GM23338 (cell line): ENCODE measurements around the gene LARGE1. TPM values are rescaled to one million over a fixed set of nuclear protein-coding genes. Genes with fewer than 3 reads are reported as not detected.

Experiments
- ATAC-seq: fragments of 200-7000 bp; cut with Tn5 transposase; 3 replicates; pipeline ENCODE4 v1.9.1; 2020
- DNase-seq: peaks from one replicate; pipeline ENCODE4 v3.0.0-alpha.2; 2015; ENCODE audit warnings: low spot score
- H2AFZ ChIP-seq: fragments of 200-600 bp; sonication (generic); 2 replicates; pipeline ENCODE4 v1.8.0; 2016; ENCODE audit warnings: antibody characterized with exemption, mild to moderate bottlenecking, moderate library complexity
- H3F3A ChIP-seq: fragments of 200-600 bp; sonication (generic); replicated peaks from 2 replicates; pipeline ENCODE4 v1.8.0; 2017; ENCODE audit warnings: antibody characterized with exemption, mixed run types, low read depth
- H3K27ac ChIP-seq: fragments of 200-600 bp; sonication (generic); 2 replicates; pipeline ENCODE4 v1.6.1; 2016; ENCODE audit warnings: low read depth
- H3K27me3 ChIP-seq: fragments of 200-600 bp; sonication (generic); 2 replicates; pipeline ENCODE4 v1.8.0; 2016; ENCODE audit warnings: mild to moderate bottlenecking, mixed run types, moderate library complexity; ENCODE audit not compliant: insufficient read depth
- H3K36me3 ChIP-seq: fragments of 200-600 bp; sonication (generic); 2 replicates; pipeline ENCODE4 v1.8.0; 2016; ENCODE audit warnings: mild to moderate bottlenecking; ENCODE audit not compliant: insufficient read depth
- H3K4me1 ChIP-seq: fragments of 200-600 bp; sonication (generic); 2 replicates; pipeline ENCODE4 v1.8.0; 2016; ENCODE audit warnings: mild to moderate bottlenecking, moderate library complexity; ENCODE audit not compliant: insufficient read depth
- H3K4me2 ChIP-seq: fragments of 200-600 bp; sonication (generic); 2 replicates; pipeline ENCODE4 v1.7.1; 2017; ENCODE audit warnings: mixed run types
- H3K4me3 ChIP-seq: fragments of 200-600 bp; sonication (generic); 2 replicates; pipeline ENCODE4 v1.6.1; 2016; ENCODE audit warnings: mixed run types
- H3K79me2 ChIP-seq: fragments of 200-600 bp; sonication (generic); replicated peaks from 2 replicates; pipeline ENCODE4 v1.8.0; 2017; ENCODE audit warnings: mild to moderate bottlenecking; ENCODE audit not compliant: insufficient read depth
- H3K9me2 ChIP-seq: fragments of 200-600 bp; sonication (generic); 2 replicates; pipeline ENCODE4 v1.8.0; 2017; ENCODE audit not compliant: insufficient read depth
- H4K20me1 ChIP-seq: fragments of 200-600 bp; sonication (generic); replicated peaks from 2 replicates; pipeline ENCODE4 v1.8.0; 2017; ENCODE audit warnings: mild to moderate bottlenecking; ENCODE audit not compliant: insufficient read depth
- H3K27ac Mint-ChIP-seq: 2 replicates; pipeline ENCODE4 v1.8.0; 2020; ENCODE audit warnings: inconsistent platforms, mild to moderate bottlenecking, moderate library complexity, mixed read lengths
- H3K27me3 Mint-ChIP-seq: 3 replicates; pipeline ENCODE4 v1.8.0; 2022; ENCODE audit warnings: low read depth, mild to moderate bottlenecking, moderate library complexity, mixed read lengths, inconsistent platforms; ENCODE audit not compliant: insufficient read depth, poor library complexity
- H3K36me3 Mint-ChIP-seq: 3 replicates; pipeline ENCODE4 v1.8.0; 2021; ENCODE audit warnings: low read depth, mild to moderate bottlenecking, inconsistent platforms, moderate library complexity, mixed read lengths
- H3K4me1 Mint-ChIP-seq: 3 replicates; pipeline ENCODE4 v1.8.0; 2020; ENCODE audit warnings: mild to moderate bottlenecking, inconsistent platforms, mixed read lengths
- H3K4me3 Mint-ChIP-seq: 3 replicates; pipeline ENCODE4 v1.8.0; 2021; ENCODE audit warnings: moderate library complexity, mild to moderate bottlenecking, inconsistent platforms, mixed read lengths
- H3K9me3 Mint-ChIP-seq: 3 replicates; pipeline ENCODE4 v1.8.0; 2020; ENCODE audit warnings: moderate library complexity, mild to moderate bottlenecking, inconsistent platforms, mixed read lengths
- CREB1 ChIP-seq: fragments of 250-450 bp; sonication (Bioruptor Pico); IDR thresholded peaks from 2 replicates; pipeline ENCODE4 v1.5.0; 2020; ENCODE audit warnings: low read depth, mild to moderate bottlenecking, moderate library complexity
- CTCF ChIP-seq, 2 experiments: fragments of 200-600 bp in 1 of 2; sonication (generic) in 1 of 2; conservative IDR thresholded peaks; 2 replicates each; pipeline versions ENCODE4 v1.5.1 to v1.6.1; 2016 to 2017; ENCODE audit warnings: antibody characterized with exemption in 2 of 2, low read depth in 2 of 2, mild to moderate bottlenecking in 2 of 2, moderate library complexity in 1 of 2
- ETS1 ChIP-seq: IDR thresholded peaks from 2 replicates; pipeline ENCODE4 v1.6.1; 2016; ENCODE audit warnings: antibody characterized with exemption
- EZH2 ChIP-seq: fragments of 200-600 bp; sonication (generic); IDR thresholded peaks from one replicate; pipeline ENCODE4 v1.8.0; 2017; ENCODE audit warnings: antibody characterized with exemption, mild to moderate bottlenecking, low read depth; ENCODE audit not compliant: unreplicated experiment
- EZH2phosphoT487 ChIP-seq: fragments of 200-600 bp; sonication (generic); IDR thresholded peaks from one replicate; pipeline ENCODE4 v1.8.1; 2018; ENCODE audit warnings: antibody characterized with exemption; ENCODE audit not compliant: unreplicated experiment
- JUNB ChIP-seq: IDR thresholded peaks from one replicate; pipeline ENCODE4 v1.6.1; 2016; ENCODE audit warnings: antibody characterized with exemption; ENCODE audit not compliant: unreplicated experiment
- NANOG ChIP-seq: IDR thresholded peaks from 2 replicates; pipeline ENCODE4 v1.6.1; 2016; ENCODE audit warnings: antibody characterized with exemption, borderline replicate concordance
- POLR2AphosphoS5 ChIP-seq: IDR thresholded peaks from 2 replicates; pipeline ENCODE4 v1.6.1; 2016; ENCODE audit warnings: antibody characterized with exemption, low read depth
- REST ChIP-seq: IDR thresholded peaks from one replicate; pipeline ENCODE4 v1.6.1; 2018; ENCODE audit warnings: antibody characterized with exemption; ENCODE audit not compliant: unreplicated experiment
- STAT1 ChIP-seq: IDR thresholded peaks from one replicate; pipeline ENCODE4 v1.6.1; 2016; ENCODE audit warnings: antibody characterized with exemption; ENCODE audit not compliant: unreplicated experiment
- ZNF114 ChIP-seq: fragments of 250-450 bp; sonication (Bioruptor Pico); IDR thresholded peaks from 2 replicates; pipeline ENCODE4 v1.5.0; 2020; ENCODE audit warnings: mild to moderate bottlenecking, moderate library complexity
- ZNF331 ChIP-seq: fragments of 250-450 bp; sonication (Bioruptor Pico); IDR thresholded peaks from 2 replicates; pipeline ENCODE4 v1.5.0; 2020; ENCODE audit warnings: low read depth, mild to moderate bottlenecking, moderate library complexity
- ZNF462 ChIP-seq: fragments of 250-450 bp; sonication (Bioruptor Pico); IDR thresholded peaks from 2 replicates; pipeline ENCODE4 v1.5.0; 2020; ENCODE audit warnings: mild to moderate bottlenecking, moderate library complexity
- polyA plus RNA-seq: library from polyadenylated mRNA; unstranded; fragments of >200 nt; fragmentation: Nextera tagmentation; extraction: Ambion mirVana; gene quantifications from 2 replicates; pipeline ENCODE4 v1.2.1, GENCODE V29; 2016
- total RNA-seq: library from RNA; depleted of rRNA; stranded (reverse); fragments of >200 nt; shearing (Covaris generic); gene quantifications from 2 replicates; pipeline ENCODE4 v1.2.3, GENCODE V29; 2014

Gene LARGE1
- total and polyA plus RNA-seq, 2 experiments from 2014 or later = 12.8 to 75.6 TPM

- no peaks in the 10 kb centered on the region for H3F3A ChIP-seq
- no peak overlapping the region for H3K4me3 ChIP-seq
- H3K4me1 ChIP-seq = peaks cover 20% of the 10 kb centered on the region
- H3K79me2 ChIP-seq = peaks cover 100% of the 10 kb centered on the region
- H3K27me3 Mint-ChIP-seq = peaks cover 6% of the 10 kb centered on the region
- H3K36me3 ChIP-seq = no peaks in the 10 kb centered on the region
- TF ChIP-seq EZH2 (no peak), EZH2phosphoT487 (no peak), ZNF114 (CRISPR knock-in tag) (no peak), POLR2AphosphoS5 (no peak), ETS1 (no peak), ZNF462 (no peak), CREB1 (CRISPR knock-in tag) (no peak), CTCF (conservative IDR thresholded peaks at IDR 0.05; ENCODE audit: low read depth in 2 of 2) (no peak), JUNB (no peak), STAT1 (no peak), REST (no peak), ZNF331 (CRISPR knock-in tag) (no peak), NANOG (no peak)
- no peak overlapping the region for H3K4me2 ChIP-seq
- H3K9me3 Mint-ChIP-seq = peaks cover 12% of the 10 kb centered on the region
- H3K4me3 Mint-ChIP-seq = no peak overlapping the region
- H2AFZ ChIP-seq = no peak overlapping the region
- no peaks in the 10 kb centered on the region; the same call in 1 of the 2 replicates for H3K9me2 ChIP-seq
- no peak overlapping the region for H3K27ac ChIP-seq
- DNase-seq (no peak), ATAC-seq (no peak)
- H3K36me3 Mint-ChIP-seq = peaks cover 31% of the 10 kb centered on the region
- peaks cover 42% of the 10 kb centered on the region for H3K4me1 Mint-ChIP-seq
- peaks cover 34% of the 10 kb centered on the region; the same call in 1 of the 2 replicates for H4K20me1 ChIP-seq
- no peaks in the 10 kb centered on the region for H3K27me3 ChIP-seq
- no peak overlapping the region for H3K27ac Mint-ChIP-seq
These were observed 121.9 kb downstream of the LARGE1 start for GRCh38 chr22:33798401-33798800.
